ENCODE data around the gene RNF182. TPM values are rescaled to one million over a fixed set of nuclear protein-coding genes. Genes with fewer than 3 reads are reported as not detected.

Gene RNF182
- total RNA-seq, 2 experiments from 2014 or later: not detected

- H3K4me1 Mint-ChIP-seq: peaks cover 2% of the 10 kb centered on the region
- DNase-seq (no peak), ATAC-seq (no peak)
- intact Hi-C loops (cut with DNase I, micrococcal nuclease): loop anchor here in 1 of 2 experiments (5.0 kb wide), 1 partner anchor 1715 kb away; no protein-coding TSS in a partner anchor
- peaks cover 30% of the 10 kb centered on the region for H3K27me3 Mint-ChIP-seq
- no peak overlapping the region for H3K4me3 Mint-ChIP-seq
- POLR2A ChIA-PET: no interaction called here
- no peaks in the 10 kb centered on the region for H3K36me3 Mint-ChIP-seq (ENCODE audit: low read depth)
- CTCF ChIA-PET: interaction anchor here (0.6 to 1.8 kb wide), 2 partner anchors 132 to 1577 kb away, joined by 3 to 8 read pairs; no protein-coding TSS in a partner anchor
- H3K27ac Mint-ChIP-seq: no peak overlapping the region
- H3K9me3 Mint-ChIP-seq (ENCODE audit: low read depth): no peaks in the 10 kb centered on the region
Measured at GRCh38 chr6:13907001-13907350, 17.8 kb upstream of the RNF182 start.

- ATAC-seq (no peak), DNase-seq (no peak)
- Mint-ChIP-seq H3K4me1 (peaks cover 2% of the 10 kb centered on the region), H3K27me3 (peaks cover 32% of the 10 kb centered on the region), H3K36me3 (ENCODE audit: low read depth) (no peaks in the 10 kb centered on the region), H3K9me3 (ENCODE audit: low read depth) (no peaks in the 10 kb centered on the region), H3K27ac (no peak overlapping the region), H3K4me3 (no peak overlapping the region)
- intact Hi-C loops (cut with DNase I, micrococcal nuclease): loop anchor here in 1 of 2 experiments (1.0 to 5.0 kb wide), 2 partner anchors 112 to 1715 kb away; no protein-coding TSS in a partner anchor
- POLR2A ChIA-PET: no interaction called here
- CTCF ChIA-PET: interaction anchor here (0.8 to 3.1 kb wide), 24 partner anchors 11 to 239 kb away, joined by 3 to 19 read pairs (median 4); no protein-coding TSS in a partner anchor
Measured at GRCh38 chr6:13907614-13908215, 17.0 kb upstream of the RNF182 start.

- no peaks in the 10 kb centered on the region for H3K36me3 Mint-ChIP-seq (ENCODE audit: low read depth)
- peaks cover 2% of the 10 kb centered on the region for H3K4me1 Mint-ChIP-seq
- ATAC-seq: peak; percentile 74
- DNase-seq: peak; percentile 63
- ChIA-PET CTCF (interaction anchor here (0.6 to 3.1 kb wide), 43 partner anchors 9 to 1754 kb away, joined by 3 to 19 read pairs (median 4); partner anchors contain the start of gene DTNBP1), POLR2A (no interaction called here)
- intact Hi-C loops (cut with DNase I, micrococcal nuclease): loop anchor here (1.0 to 5.0 kb wide), 7 partner anchors 114 to 1713 kb away; no protein-coding TSS in a partner anchor
- H3K27ac Mint-ChIP-seq: no peak overlapping the region
- H3K9me3 Mint-ChIP-seq (ENCODE audit: low read depth): no peaks in the 10 kb centered on the region
- peaks cover 28% of the 10 kb centered on the region for H3K27me3 Mint-ChIP-seq
- no peak overlapping the region for H3K4me3 Mint-ChIP-seq
Measured at GRCh38 chr6:13908955-13909381, 15.8 kb upstream of the RNF182 start.

GRCh38 chr6:13910443-13910842, 14.3 kb upstream of the RNF182 start:
- CTCF ChIA-PET: interaction anchor here (0.6 to 3.1 kb wide), 15 partner anchors 10 to 1528 kb away, joined by 3 to 19 read pairs (median 5); partner anchors contain the start of gene RNF182
- Mint-ChIP-seq H3K9me3 (ENCODE audit: low read depth) (no peaks in the 10 kb centered on the region), H3K36me3 (ENCODE audit: low read depth) (no peaks in the 10 kb centered on the region), H3K27ac (no peak overlapping the region), H3K4me1 (peaks cover 2% of the 10 kb centered on the region), H3K27me3 (peaks cover 31% of the 10 kb centered on the region), H3K4me3 (no peak overlapping the region)
- DNase-seq (no peak), ATAC-seq (no peak)
- POLR2A ChIA-PET: no interaction called here
- intact Hi-C loops (cut with DNase I, micrococcal nuclease): no loop called here

GRCh38 chr6:13911337-13911736, 13.4 kb upstream of the RNF182 start:
- Mint-ChIP-seq H3K27ac (no peak overlapping the region), H3K36me3 (ENCODE audit: low read depth) (no peaks in the 10 kb centered on the region), H3K27me3 (peaks cover 34% of the 10 kb centered on the region), H3K4me3 (no peak overlapping the region), H3K9me3 (ENCODE audit: low read depth) (no peaks in the 10 kb centered on the region), H3K4me1 (peaks cover 2% of the 10 kb centered on the region)
- ChIA-PET POLR2A (no interaction called here), CTCF (interaction anchor here (0.7 to 2.6 kb wide), 7 partner anchors 11 to 271 kb away, joined by 3 to 12 read pairs (median 5); partner anchors contain the start of gene RNF182)
- no peak for DNase-seq
- ATAC-seq: no peak
- intact Hi-C loops (cut with DNase I, micrococcal nuclease): no loop called here

- no peaks in the 10 kb centered on the region for H3K36me3 Mint-ChIP-seq (ENCODE audit: low read depth)
- no peak overlapping the region for H3K27ac Mint-ChIP-seq
- H3K4me1 Mint-ChIP-seq: peaks cover 2% of the 10 kb centered on the region
- DNase-seq: no peak
- ChIA-PET CTCF (interaction anchor here (0.7 to 2.6 kb wide), 6 partner anchors 9 to 154 kb away, joined by 3 to 12 read pairs (median 6); partner anchors contain the start of gene RNF182), POLR2A (interaction anchor here (0.6 kb wide), 2 partner anchors 123 to 1323 kb away, joined by 3 read pairs; no protein-coding TSS in a partner anchor)
- no peak overlapping the region for H3K4me3 Mint-ChIP-seq
- H3K9me3 Mint-ChIP-seq (ENCODE audit: low read depth): no peaks in the 10 kb centered on the region
- ATAC-seq: no peak
- peaks cover 28% of the 10 kb centered on the region for H3K27me3 Mint-ChIP-seq
- intact Hi-C loops (cut with DNase I, micrococcal nuclease): loop anchor here in 1 of 2 experiments (1.0 kb wide), 1 partner anchor 151 kb away; no protein-coding TSS in a partner anchor
Measured at GRCh38 chr6:13913226-13914001, 11.3 kb upstream of the RNF182 start.

- Mint-ChIP-seq H3K27ac (no peak overlapping the region), H3K36me3 (ENCODE audit: low read depth) (no peaks in the 10 kb centered on the region), H3K27me3 (peaks cover 29% of the 10 kb centered on the region), H3K4me1 (no peaks in the 10 kb centered on the region), H3K9me3 (ENCODE audit: low read depth) (no peaks in the 10 kb centered on the region), H3K4me3 (no peak overlapping the region)
- ATAC-seq (no peak), DNase-seq (no peak)
- ChIA-PET CTCF (interaction anchor here (0.7 to 1.2 kb wide), 2 partner anchors 153 to 206 kb away, joined by 3 read pairs; no protein-coding TSS in a partner anchor), POLR2A (interaction anchor here (0.6 kb wide), 1 partner anchor 1322 kb away, joined by 3 read pairs; no protein-coding TSS in a partner anchor)
- intact Hi-C loops (cut with DNase I, micrococcal nuclease): loop anchor here in 1 of 2 experiments (1.0 kb wide), 1 partner anchor 150 kb away; no protein-coding TSS in a partner anchor
Measured at GRCh38 chr6:13914351-13914750, 10.4 kb upstream of the RNF182 start.

- Mint-ChIP-seq H3K9me3 (ENCODE audit: low read depth) (no peaks in the 10 kb centered on the region), H3K27ac (no peak overlapping the region), H3K4me1 (no peaks in the 10 kb centered on the region), H3K36me3 (ENCODE audit: low read depth) (no peaks in the 10 kb centered on the region), H3K4me3 (no peak overlapping the region), H3K27me3 (peaks cover 27% of the 10 kb centered on the region)
- intact Hi-C loops (cut with DNase I, micrococcal nuclease): no loop called here
- POLR2A ChIA-PET: no interaction called here
- DNase-seq (no peak), ATAC-seq (no peak)
- CTCF ChIA-PET: interaction anchor here (1.8 kb wide), 2 partner anchors 12 to 151 kb away, joined by 5 read pairs; no protein-coding TSS in a partner anchor
Measured at GRCh38 chr6:13915561-13916229, 9.1 kb upstream of the RNF182 start.

GRCh38 chr6:13916230-13916944, 8.4 kb upstream of the RNF182 start:
- H3K4me3 Mint-ChIP-seq: no peak overlapping the region
- H3K27ac Mint-ChIP-seq: no peak overlapping the region
- ChIA-PET POLR2A (no interaction called here), CTCF (interaction anchor here (0.7 to 1.8 kb wide), 3 partner anchors 11 to 443 kb away, joined by 4 to 5 read pairs (median 5); no protein-coding TSS in a partner anchor)
- H3K9me3 Mint-ChIP-seq (ENCODE audit: low read depth): no peaks in the 10 kb centered on the region
- H3K4me1 Mint-ChIP-seq: no peaks in the 10 kb centered on the region
- no peaks in the 10 kb centered on the region for H3K36me3 Mint-ChIP-seq (ENCODE audit: low read depth)
- peaks cover 27% of the 10 kb centered on the region for H3K27me3 Mint-ChIP-seq
- no peak for ATAC-seq
- no peak for DNase-seq
- intact Hi-C loops (cut with DNase I, micrococcal nuclease): no loop called here

- Mint-ChIP-seq H3K36me3 (ENCODE audit: low read depth) (no peaks in the 10 kb centered on the region), H3K4me3 (no peak overlapping the region), H3K4me1 (no peaks in the 10 kb centered on the region), H3K9me3 (ENCODE audit: low read depth) (no peaks in the 10 kb centered on the region), H3K27ac (no peak overlapping the region), H3K27me3 (peaks cover 26% of the 10 kb centered on the region)
- POLR2A ChIA-PET: no interaction called here
- no peak for ATAC-seq
- intact Hi-C loops (cut with DNase I, micrococcal nuclease): no loop called here
- DNase-seq: no peak
- CTCF ChIA-PET: interaction anchor here (0.7 to 1.8 kb wide), 3 partner anchors 11 to 442 kb away, joined by 4 to 5 read pairs (median 5); no protein-coding TSS in a partner anchor
Measured at GRCh38 chr6:13917141-13917540, 7.6 kb upstream of the RNF182 start.

All from activated CD4-positive, alpha-beta T cell treated with anti-CD3 and anti-CD28 coated beads for 36 hours (primary cell).